ENCODE data around the gene ABL1.

Gene ABL1

GRCh38 chr9:130854092-130854491, 19.0 kb downstream of the ABL1 start:
- DNase-seq, result no peak

- no peak for DNase-seq
These were observed 19.8 kb downstream of the ABL1 start for GRCh38 chr9:130854835-130855234.

GRCh38 chr9:130856474-130856873, 21.4 kb downstream of the ABL1 start:
- no peak for DNase-seq

- DNase-seq, result no peak
These were observed 23.0 kb downstream of the ABL1 start for GRCh38 chr9:130857864-130858738.

- no peak for DNase-seq
These were observed 24.0 kb downstream of the ABL1 start for GRCh38 chr9:130858739-130859705.

GRCh38 chr9:130860458-130861316, 25.6 kb downstream of the ABL1 start:
- DNase-seq, result no peak

GRCh38 chr9:130861372-130862180, 26.5 kb downstream of the ABL1 start:
- no peak for DNase-seq

- no peak for DNase-seq
These were observed 27.2 kb downstream of the ABL1 start for GRCh38 chr9:130862217-130862616.

- no peak for DNase-seq
These were observed 27.7 kb downstream of the ABL1 start for GRCh38 chr9:130862747-130863146.

- DNase-seq, result no peak
These were observed 29.5 kb downstream of the ABL1 start for GRCh38 chr9:130864541-130864940.

GRCh38 chr9:130865921-130866320, 30.9 kb downstream of the ABL1 start:
- DNase-seq, result no peak

GRCh38 chr9:130866474-130866965, 31.5 kb downstream of the ABL1 start:
- DNase-seq, result peak in 3 of 5 donors; percentile 14 to 43 (median 41)

GRCh38 chr9:130867556-130867955, 32.5 kb downstream of the ABL1 start:
- DNase-seq, result no peak

GRCh38 chr9:130868230-130868629, 33.2 kb downstream of the ABL1 start:
- no peak for DNase-seq

- no peak for DNase-seq
These were observed 34.2 kb downstream of the ABL1 start for GRCh38 chr9:130869250-130869649.

GRCh38 chr9:130870491-130871381, 35.7 kb downstream of the ABL1 start:
- DNase-seq, result no peak

- DNase-seq, result no peak
These were observed 36.5 kb downstream of the ABL1 start for GRCh38 chr9:130871395-130872062.

GRCh38 chr9:130872093-130872492, 37.0 kb downstream of the ABL1 start:
- DNase-seq, result no peak

GRCh38 chr9:130872508-130872907, 37.5 kb downstream of the ABL1 start:
- no peak for DNase-seq
